GM23248 (cell line): ENCODE measurements around the gene ORC2.

Experiments
- EZH2 ChIP-seq: fragments of 200-600 bp; sonication (generic); IDR thresholded peaks from 2 replicates; pipeline ENCODE4 v1.6.1; 2018; ENCODE audit warnings: antibody characterized with exemption, mild to moderate bottlenecking; ENCODE audit not compliant: insufficient read depth, poor library complexity, severe bottlenecking
- EZH2phosphoT487 ChIP-seq: fragments of 200-600 bp; sonication (generic); IDR thresholded peaks from 2 replicates; pipeline ENCODE4 v1.6.1; 2018; ENCODE audit warnings: antibody characterized with exemption, moderate library complexity, mild to moderate bottlenecking, low read depth; ENCODE audit not compliant: insufficient read depth

- TF ChIP-seq EZH2phosphoT487 (no peak), EZH2 (no peak)
These were observed 40.9 kb upstream of the ORC2 start for GRCh38 chr2:201004370-201004769.
